HG02885 (cell line): ENCODE data around the gene TM4SF4.

Experiments used
- ATAC-seq: cut with Tn5 transposase; IDR thresholded peaks from one replicate; pipeline ENCODE4 v1.9.1; 2021; ENCODE audit warnings: mild to moderate bottlenecking; ENCODE audit not compliant: unreplicated experiment, poor library complexity

Gene TM4SF4

DNA sequence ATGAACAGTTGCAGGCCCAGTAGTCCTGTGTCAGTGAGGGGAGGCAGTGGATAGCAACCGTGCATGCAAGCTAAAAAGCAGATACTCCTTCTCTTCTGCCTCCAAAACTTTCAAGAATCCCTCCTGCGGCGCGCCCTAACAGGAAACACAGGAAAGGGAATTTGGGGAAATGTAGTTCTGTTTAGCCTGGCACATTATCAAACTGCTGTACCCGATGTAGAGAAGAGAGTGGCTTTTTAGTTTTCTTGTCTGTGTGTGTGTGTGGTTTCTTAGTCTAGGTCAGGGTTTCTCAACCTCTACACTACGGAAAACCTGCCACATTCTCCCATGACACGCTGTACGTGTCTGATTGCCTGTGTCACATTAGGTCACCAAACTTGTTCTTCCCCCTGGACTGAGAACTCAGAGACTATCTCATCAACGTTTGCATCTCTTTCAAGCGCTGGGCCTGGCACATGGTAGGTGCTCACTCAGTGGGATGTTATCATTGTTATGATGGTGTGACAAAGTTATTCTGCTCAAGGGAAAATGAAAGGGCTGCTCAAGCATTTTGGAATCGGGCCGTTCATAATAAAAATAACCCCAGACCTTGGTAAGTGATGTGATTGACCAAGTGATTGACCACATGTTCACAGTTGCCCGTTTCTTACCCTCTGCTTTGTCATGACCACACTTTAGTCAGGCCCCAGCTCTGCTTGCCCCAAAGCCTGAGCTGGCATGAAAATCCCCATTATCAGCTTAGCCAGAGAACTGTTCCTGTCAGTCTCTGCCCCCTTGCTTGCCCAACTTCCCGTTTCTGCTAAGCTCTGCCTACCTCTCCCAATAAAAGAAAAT lies 33.2 kb downstream of the TM4SF4 start:
- ATAC-seq = no peak

DNA sequence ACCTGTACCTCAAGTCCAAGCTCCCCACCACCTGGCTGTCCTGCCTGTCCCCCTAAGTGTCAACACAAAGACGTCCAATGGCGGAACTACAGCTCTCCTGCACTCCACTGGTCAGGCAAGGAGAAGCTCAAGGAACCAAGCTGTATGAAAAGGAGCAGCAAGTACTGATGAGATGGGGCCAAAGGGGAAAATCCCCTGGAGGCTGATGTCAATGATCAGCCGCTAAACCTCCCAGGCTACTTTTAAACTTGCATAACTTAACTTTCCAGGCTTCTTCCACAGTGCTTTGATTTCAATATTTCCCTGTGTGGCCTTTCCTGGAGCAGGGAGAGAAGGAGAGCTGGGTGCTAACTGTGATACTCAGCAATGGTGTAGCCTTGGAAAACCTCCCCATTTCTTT lies 35.0 kb downstream of the TM4SF4 start:
- no peak for ATAC-seq

DNA sequence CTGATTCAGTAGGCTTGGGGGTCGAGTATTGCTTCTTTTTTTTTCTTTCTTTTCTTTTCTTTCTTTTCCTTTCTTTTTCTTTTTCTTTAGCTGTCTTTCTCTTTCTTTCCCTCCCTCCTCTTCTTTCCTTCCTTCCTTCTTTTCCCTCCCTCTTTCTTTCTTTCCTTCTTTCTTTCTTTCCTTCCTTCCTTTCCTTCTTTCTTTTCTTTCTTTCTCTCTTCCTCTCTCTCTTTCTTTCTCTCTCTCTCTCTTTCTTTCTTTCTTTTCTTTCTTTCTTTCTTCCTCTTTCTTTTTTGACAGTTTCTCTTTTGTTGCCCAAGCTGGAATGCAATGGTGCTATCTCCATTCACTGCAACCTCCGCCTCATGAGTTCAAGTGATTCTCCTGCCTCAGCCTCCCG lies 36.0 kb downstream of the TM4SF4 start:
- no peak for ATAC-seq

DNA sequence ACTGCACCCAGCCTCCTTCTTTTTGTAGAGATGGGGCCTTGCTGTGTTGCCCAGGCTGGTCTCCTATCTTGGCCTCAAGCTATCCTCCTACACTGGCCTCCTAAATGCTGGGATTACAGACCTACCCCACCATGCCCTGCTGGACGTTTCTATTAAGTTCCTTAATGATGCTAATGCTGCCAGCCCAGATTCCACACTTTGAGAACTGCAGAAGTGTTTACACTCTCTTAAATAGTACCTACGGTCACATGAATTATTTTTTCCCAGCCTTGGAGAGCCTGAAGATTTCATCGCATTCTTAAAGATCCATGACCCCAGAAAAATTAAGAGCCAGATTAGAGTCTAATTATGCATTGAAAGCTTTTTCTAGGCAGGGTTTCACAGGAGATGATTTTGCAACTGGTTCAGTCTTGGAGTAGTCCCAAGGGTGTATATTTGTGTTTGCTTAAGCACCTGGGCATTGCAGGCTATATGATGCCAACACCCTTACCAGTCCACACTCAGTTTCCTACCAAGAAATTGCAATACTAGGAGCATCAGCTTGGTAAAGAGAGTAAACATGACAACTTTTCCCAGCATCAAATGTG lies 36.6 kb downstream of the TM4SF4 start:
- no peak for ATAC-seq

DNA sequence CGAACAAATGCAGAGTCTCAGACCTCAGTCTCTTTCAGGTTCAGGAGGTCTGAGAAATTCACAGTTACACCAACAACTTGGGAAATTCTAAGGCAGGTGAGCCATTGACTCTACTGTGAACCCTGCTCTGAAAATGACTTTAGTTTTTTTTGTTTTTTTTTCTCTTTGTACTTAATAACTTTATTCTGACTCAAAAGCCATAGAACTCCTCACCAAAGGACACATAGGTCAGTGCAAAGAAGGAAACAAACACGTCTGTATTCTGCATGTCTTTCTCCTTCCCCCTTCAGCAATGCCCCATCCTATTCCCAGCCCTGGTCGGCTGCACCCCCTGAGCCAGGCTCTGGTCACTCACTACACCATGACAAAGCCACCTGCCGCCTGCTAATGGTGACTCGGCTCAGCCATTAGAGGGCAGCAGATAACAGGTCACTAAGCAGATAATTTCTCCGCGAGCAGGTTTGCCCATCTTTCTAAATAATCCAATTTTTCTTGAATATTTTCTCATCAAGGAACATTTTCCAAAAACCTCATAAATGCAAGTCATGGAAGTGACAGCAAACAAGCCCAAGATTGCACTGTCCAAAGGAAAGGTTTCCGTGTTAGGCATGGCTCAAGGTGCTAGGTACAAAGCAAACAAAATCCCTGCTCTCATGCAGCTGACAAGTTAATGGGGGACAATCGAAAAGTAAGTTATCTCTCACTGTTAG lies 37.7 kb downstream of the TM4SF4 start:
- peak; percentile 85 for ATAC-seq

DNA sequence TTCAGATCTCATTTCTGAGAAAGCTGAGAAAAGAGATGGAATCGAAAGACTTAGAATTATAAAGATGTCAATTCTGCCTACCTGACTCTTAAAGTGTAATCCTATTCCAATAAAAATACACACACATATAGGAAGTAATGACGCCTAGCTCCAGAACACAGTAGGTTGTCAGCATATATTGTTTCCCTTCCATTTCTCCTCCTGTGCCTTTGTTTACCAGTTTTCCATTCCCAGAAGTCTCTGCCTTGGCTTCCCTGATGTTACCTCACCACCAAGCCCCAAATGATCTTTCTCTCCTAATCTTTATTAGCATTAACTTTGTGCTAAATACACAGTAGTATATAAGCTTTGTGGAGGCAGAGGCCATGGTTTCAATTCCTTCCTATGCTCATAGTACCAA lies 40.0 kb downstream of the TM4SF4 start:
- ATAC-seq = no peak

DNA sequence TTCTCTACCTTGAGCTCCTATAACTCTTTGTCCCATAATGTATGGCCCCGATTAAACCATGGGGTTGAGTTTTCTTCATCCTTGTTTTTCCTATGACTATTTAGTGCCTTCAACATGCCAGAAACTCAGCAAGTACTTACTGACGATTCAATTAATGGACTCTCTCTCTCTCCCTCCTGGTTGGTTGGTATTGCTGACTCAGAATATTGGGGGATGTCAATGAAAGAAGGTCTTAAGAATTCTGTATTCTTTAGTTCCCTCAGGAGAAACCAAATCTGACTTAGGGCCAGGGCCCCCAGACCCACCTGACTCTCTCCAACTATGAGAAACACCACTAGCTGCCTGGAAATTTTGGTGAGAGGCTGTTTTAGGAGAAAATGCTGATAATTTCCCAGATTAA lies 40.8 kb downstream of the TM4SF4 start:
- ATAC-seq = no peak

DNA sequence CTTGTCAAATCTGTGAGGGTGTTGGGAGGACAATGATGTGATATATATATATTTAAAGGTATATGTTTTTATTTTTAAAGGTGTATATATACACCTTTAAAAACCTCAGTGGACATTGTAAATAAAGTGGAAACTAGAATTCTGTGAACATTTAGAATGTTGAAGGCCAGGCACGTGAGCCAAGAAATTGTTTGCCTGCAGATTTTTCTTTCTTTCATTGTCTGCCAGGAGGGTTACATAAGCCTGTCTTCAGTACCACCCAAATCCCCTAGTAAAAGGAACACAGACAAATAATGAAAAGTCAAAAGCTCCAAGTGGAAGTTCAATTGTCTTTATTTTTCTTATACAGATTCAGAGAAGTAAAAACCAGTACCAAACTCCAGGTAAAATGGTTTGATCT lies 42.4 kb downstream of the TM4SF4 start:
- no peak for ATAC-seq

DNA sequence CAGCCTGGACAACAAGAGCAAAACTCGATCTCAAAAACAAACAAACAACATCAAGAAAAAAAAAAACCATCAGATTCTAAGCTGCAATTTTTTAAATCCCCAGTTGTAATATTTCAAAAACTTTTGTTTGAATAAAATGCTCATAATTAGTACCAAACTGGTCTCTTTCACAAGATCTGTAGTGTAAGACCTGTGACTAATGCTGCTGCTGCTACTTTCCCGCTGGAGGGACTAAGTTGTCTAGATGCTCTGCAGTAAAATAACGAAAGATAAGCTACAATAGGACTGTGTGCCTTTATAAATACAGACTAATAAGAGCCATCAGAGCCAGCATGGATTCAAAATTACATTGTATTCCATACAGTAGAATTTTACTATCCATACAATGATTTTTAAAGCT lies 45.4 kb downstream of the TM4SF4 start:
- no peak for ATAC-seq

DNA sequence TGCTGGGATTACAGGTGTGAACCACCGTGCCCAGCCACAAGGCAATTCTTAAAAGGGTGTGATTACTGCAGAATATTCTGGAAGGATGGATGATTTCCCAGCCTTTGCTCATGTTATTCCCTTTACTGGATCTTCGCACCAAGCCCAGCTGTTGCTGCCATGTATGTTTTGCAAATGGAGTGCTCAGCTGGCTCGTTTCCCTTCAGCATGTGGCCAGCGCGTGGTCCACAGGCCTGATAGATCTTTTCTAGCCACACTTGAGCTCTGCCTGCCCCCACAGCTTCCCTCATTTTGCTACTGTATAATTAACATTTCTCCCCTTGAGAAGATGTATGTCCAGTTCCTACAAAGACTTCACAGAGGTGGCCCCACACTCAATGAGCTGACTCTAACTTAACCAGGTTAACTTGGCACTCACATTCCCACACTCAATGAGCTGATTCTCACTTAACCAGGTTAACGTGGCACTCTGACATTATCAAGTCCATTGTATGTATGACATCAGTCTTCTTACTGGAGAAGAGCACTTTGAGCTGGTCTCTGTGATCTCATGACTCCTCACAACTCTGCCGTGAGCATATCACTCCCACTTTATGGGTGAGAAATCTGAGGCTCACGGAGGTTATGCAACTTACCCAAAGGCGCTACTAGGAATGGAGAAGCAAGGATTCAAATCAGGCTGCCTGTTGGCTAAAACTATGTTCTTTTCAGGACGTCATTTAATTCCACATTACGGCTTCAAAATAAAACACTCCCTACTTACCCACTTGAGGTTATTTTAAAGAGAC lies 49.2 kb downstream of the TM4SF4 start:
- ATAC-seq = no peak

DNA sequence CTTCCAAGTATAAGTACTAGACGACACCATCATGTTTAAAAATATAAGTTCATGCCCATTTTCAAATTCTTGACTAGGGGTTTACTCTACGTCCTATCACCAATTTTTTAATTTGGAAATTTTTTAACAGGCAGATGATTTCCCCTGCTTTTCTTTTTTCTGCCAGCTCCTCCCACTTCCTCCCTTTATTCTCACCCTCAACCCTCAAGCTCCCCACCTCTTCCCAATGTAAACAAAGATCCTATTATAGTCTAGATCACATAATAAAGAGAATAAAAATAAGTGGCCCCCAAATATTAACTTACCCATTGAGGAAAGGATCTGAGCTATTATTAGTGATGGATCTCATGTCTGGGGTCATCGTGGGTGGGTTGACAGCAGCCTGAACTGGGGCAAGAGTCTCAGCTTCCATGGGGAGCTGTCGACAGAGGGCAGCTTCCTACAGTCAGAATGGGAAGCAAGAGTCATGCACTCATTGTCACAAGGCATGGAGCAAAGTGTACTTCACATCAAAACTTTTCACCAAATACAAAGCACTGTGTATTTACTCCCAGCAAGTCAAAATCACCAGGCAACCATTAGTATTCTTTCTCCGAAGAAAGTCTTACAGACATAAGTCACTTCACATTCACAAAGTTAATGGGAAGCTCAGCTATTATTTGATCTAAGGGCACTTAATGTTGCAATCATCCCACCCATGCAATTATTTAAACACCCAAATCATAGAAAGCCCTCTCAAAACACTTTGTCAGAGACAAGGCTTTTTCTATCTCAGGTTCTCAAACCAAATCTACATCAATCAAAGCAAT lies 53.2 kb downstream of the TM4SF4 start:
- no peak for ATAC-seq

DNA sequence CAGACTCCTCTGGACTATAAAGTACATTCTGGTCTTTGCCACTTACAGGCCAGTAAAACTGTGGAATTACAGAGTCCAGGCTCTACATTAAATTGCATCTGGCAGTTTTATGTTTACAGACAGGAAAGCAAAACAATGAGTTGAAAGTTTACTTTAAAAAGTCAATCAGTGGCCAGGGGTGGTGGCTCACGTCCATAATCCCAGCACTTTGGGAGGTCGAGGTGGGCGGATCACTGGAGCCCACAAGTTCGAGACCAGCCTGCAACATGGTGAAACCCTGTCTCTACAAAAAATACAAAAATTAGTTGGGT lies 53.8 kb downstream of the TM4SF4 start:
- ATAC-seq = no peak

DNA sequence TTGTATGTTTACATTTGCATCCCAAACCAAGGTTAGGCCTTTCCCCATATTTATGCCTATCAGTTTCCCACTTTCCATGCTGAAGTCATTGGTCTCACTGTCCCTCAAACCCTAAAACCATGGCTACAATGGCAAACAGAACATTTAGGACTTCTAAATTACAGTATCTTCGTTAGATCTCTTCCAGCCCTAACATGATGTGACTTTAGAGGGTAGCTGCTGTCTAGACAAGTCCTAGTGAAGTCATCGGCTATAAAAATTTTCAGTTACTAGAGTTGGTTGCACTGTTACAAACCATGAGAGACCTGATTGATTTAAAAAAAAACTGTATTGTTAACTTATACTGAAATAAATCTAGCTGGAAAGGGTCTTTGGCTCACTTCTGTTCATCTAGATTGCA lies 54.6 kb downstream of the TM4SF4 start:
- ATAC-seq = no peak

DNA sequence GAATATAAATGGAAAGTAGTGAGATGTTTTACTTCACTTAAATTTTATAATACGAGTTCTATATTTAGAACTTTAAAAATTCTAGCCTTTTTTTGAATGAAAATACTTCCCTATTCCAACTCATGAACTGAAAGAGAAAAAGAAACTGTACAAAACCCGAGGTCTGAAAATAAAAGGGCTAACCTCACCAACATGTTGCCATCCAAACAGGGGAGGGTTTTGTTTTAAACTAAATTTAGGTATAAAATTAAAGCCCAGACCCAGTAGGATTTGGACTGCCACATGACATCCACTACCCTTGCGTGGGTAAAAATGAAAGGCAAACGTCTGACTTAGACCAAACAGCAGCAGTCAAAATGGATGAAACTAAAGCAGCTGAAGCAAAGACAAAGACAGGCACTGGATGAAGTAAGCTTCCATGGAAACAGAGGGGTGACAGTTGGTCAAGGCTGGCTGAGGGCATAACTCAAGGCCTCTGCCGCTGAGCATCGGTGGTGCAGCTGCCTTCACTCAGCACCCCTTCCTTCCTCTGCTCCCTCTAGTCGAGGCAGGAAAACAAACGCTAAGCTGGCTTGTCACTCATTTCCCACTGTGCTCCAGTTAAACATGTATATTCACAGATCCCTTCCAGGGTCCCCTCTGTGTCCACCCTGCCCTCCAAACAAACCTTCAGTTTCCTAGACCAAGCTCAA lies 58.1 kb downstream of the TM4SF4 start:
- peak; percentile 41 for ATAC-seq

DNA sequence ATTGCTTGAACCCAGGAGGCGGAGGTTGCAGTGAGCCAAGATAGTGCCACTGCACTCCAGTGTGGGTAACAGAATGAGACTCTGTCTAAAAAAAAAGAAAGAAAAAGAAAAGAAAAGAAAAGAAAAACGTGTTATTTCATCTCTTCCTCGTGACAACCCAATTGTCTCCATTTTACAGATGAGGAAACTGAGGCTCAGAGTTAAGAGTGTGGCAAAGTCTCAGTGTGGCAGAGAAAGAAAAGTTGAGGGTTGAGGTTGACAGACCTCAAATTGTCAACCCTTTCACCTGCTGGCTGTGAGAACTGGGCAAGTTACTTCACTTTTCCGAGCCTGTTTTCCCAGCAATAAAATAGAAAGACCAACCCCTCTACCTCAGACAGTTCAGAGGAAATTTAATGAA lies 59.6 kb downstream of the TM4SF4 start:
- no peak for ATAC-seq

DNA sequence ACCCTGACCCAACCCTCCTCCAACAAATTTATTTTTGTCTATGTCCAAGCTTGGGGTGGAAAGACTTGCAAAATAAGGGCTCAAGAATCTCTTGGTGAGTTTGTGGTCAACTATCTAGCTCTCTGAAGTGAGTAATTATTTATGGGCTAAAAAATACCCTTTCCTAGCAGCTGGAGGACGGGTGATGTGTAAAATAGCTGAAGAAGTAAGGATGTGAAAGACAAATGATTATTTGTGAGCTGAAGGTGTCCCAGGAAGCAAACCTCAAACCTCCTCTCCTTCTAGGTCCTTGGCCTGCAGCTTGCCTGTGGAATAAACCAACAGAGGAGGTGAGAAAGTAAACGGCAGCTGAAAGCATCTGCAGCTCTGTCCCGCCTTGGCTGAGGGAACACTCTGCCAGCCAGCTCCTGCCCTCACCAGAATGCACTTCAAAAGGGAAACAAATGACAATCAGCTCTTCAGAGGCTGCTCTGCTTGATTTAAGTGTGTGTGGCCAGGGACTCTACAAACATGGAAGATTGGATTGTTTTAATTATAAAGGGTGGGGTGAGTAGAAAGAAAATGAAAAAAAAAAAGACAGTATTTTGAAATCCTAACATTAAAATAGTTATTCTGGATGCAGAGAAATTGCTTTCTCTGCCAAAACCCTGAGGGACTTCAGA lies 60.3 kb downstream of the TM4SF4 start:
- no peak for ATAC-seq

DNA sequence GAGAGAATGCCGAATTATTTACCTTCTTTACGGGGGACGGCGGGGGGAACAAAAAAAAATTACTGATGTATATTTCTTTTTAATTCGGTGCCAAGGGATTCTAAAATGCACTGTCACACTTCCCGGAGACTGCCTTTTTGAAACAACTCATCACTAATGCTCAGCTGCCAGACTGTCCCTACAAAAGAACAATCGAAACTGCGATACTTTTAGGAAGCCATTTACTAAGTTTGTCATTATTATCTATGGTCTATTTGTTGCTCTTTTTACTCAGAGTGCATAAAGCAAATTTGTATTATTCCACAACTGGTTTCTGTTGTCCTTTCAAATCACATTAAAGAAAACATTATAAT lies 60.8 kb downstream of the TM4SF4 start:
- no peak for ATAC-seq

DNA sequence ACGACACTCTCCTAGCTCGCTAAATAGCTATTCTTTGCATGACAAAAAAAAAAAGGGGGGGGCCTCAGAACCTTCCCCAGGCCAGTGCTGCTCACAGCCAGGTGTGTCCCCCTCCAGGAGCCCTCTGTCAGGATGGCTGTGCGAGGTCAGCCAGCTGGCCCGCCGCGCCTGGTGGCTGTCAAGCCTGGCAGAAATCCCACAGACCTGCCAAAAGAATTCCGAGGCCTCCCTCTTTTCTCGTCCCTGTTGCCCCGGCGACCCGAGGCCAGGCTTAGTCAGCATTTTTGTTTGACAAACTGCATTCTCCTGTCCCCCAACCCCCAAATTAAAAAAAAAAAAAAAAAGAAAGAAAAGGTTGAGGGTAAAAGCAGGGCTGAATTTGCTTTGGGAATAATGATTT lies 61.9 kb downstream of the TM4SF4 start:
- ATAC-seq = no peak

DNA sequence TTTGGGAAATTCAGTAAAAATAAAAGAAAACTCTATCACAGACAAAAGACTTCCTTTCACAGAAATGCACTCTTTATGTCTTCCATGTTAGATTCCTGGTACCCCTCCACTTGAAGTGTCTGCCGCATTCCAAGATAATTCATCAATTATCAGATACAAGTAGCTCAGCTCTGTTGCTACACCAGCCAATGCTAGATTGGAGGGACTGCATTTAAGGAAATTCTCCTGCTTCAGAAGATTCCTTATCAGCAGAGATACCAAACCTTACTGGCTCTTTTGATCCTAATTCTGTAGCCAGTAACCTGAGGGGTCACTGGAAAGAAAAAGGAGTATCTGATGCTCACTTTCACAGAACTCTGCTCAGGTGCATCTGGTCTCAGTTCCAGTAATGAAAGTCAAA lies 63.9 kb downstream of the TM4SF4 start:
- no peak for ATAC-seq
